Erythroblast (primary cell): ENCODE data around the gene NEK11.

Experiments
- GATA1 ChIP-seq: IDR thresholded peaks from 2 replicates; pipeline ENCODE4 v1.6.1; 2011; ENCODE audit warnings: low read depth, mild to moderate bottlenecking, control low read depth, low read length, moderate library complexity
- POLR2A ChIP-seq: IDR thresholded peaks from 2 replicates; pipeline ENCODE4 v1.6.1; 2011; ENCODE audit warnings: mild to moderate bottlenecking, low read length

- TF ChIP-seq POLR2A: no peak
- TF ChIP-seq GATA1: no peak
Observed at GRCh38 chr3:131374741-131375140, 348.1 kb downstream of the NEK11 start.
